SH-SY5Y (cell line): ENCODE measurements around the gene TMEM89.

Experiments
- GATA2 ChIP-seq: IDR thresholded peaks from 2 replicates; pipeline ENCODE4 v1.6.1; 2011; ENCODE audit warnings: mild to moderate bottlenecking, low read depth, low read length
- GATA3 ChIP-seq: IDR thresholded peaks from 2 replicates; pipeline ENCODE4 v1.6.1; 2011; ENCODE audit warnings: low read depth, mild to moderate bottlenecking, low read length, moderate library complexity

DNA sequence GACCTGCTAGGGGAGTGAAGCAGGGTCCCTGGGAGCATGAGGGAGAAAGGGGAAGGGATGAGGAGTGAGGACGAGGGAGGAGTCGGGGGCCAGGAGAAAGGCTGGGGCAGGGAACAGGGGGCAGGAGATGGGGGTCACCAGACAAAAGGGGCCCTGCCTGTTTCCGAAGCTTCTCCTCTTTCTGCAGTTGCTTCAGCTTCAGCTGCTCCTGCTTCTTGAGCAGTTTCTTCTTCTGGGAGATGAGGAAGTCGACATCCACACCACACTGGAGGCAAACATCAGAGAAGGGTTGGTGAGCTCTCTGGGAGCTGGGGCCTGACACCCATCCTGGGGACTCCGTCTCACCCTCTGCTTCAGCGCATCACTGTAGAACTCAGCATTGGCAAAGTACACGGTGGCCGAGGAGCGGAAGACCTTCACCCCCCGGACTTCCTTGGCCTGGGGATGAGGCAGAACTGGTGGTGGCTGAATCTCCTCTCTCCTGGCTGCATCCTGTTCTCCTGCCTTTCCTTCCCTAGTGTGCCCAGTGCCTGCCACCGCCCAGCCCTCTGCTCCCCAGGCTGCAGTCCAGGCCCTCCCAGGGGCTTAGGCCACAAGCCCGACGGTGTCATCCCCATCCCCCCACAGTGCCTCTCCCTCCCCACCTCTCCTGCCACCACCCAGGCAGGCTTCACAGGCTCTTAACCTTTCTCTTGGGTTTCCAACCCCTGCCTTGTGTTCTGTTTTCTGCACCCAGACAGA, 6.9 kb upstream of the TMEM89 start:
- TF ChIP-seq GATA3 (no peak), GATA2 (no peak)
